H9 (cell line): ENCODE measurements around the gene GRM3. TPM values are rescaled to one million over a fixed set of nuclear protein-coding genes. Genes with fewer than 3 reads are reported as not detected.

Experiments used
- DNase-seq: peaks from one replicate; pipeline ENCODE4 v3.0.0-alpha.2; 2017
- H2AFZ ChIP-seq: one replicate; pipeline ENCODE4 v1.6.1; 2013; ENCODE audit warnings: mild to moderate bottlenecking, low read length, control low read depth, moderate library complexity
- H2AK5ac ChIP-seq: 2 replicates; pipeline ENCODE4 v1.6.1; 2013; ENCODE audit warnings: low read length, control low read depth, mixed read lengths; ENCODE audit not compliant: insufficient read length
- H2BK120ac ChIP-seq: one replicate; pipeline ENCODE4 v1.6.1; 2013; ENCODE audit warnings: low read depth, mild to moderate bottlenecking, low read length, control low read depth, inconsistent platforms; ENCODE audit not compliant: poor library complexity, severe bottlenecking
- H2BK12ac ChIP-seq: 2 replicates; pipeline ENCODE4 v1.6.1; 2013; ENCODE audit warnings: low read length, control low read depth, mixed read lengths, low read depth; ENCODE audit not compliant: insufficient read length
- H2BK15ac ChIP-seq: 2 replicates; pipeline ENCODE4 v1.6.1; 2013; ENCODE audit warnings: low read depth, low read length, control low read depth
- H2BK20ac ChIP-seq: one replicate; pipeline ENCODE4 v1.6.1; 2013; ENCODE audit warnings: low read depth, mild to moderate bottlenecking, low read length, control low read depth, inconsistent platforms; ENCODE audit not compliant: poor library complexity, severe bottlenecking
- H2BK5ac ChIP-seq: 2 replicates; pipeline ENCODE4 v1.6.1; 2013; ENCODE audit warnings: low read length, control low read depth, mixed read lengths; ENCODE audit not compliant: insufficient read length
- H3K14ac ChIP-seq: 2 replicates; pipeline ENCODE4 v1.6.1; 2013; ENCODE audit warnings: low read length, control low read depth; ENCODE audit not compliant: insufficient read depth
- H3K18ac ChIP-seq: 2 replicates; pipeline ENCODE4 v1.6.1; 2013; ENCODE audit warnings: low read depth, mild to moderate bottlenecking, mixed read lengths, low read length, control low read depth; ENCODE audit not compliant: insufficient read length
- H3K23ac ChIP-seq: 2 replicates; pipeline ENCODE4 v1.6.1; 2013; ENCODE audit warnings: low read length, control low read depth, mixed read lengths, low read depth; ENCODE audit not compliant: insufficient read length
- H3K23me2 ChIP-seq: 2 replicates; pipeline ENCODE4 v1.6.1; 2013; ENCODE audit warnings: low read depth, mild to moderate bottlenecking, mixed read lengths, low read length, control low read depth; ENCODE audit not compliant: insufficient read length, poor library complexity, severe bottlenecking
- H3K27ac ChIP-seq: 2 replicates; pipeline ENCODE4 v1.5.1; 2013; ENCODE audit warnings: low read length, control low read depth, mixed read lengths, low read depth; ENCODE audit not compliant: insufficient read length
- H3K27me3 ChIP-seq: 2 replicates; pipeline ENCODE4 v1.6.1; 2013; ENCODE audit warnings: low read length, control low read depth, inconsistent platforms; ENCODE audit not compliant: insufficient read depth
- H3K4ac ChIP-seq: 2 replicates; pipeline ENCODE4 v1.6.1; 2013; ENCODE audit warnings: low read depth, mild to moderate bottlenecking, control low read depth, inconsistent platforms, low read length, moderate library complexity
- H3K4me1 ChIP-seq: 2 replicates; pipeline ENCODE4 v1.6.1; 2013; ENCODE audit warnings: low read length, control low read depth, inconsistent platforms; ENCODE audit not compliant: insufficient read depth
- H3K4me2 ChIP-seq: 2 replicates; pipeline ENCODE4 v1.6.1; 2013; ENCODE audit warnings: low read length, control low read depth, mixed read lengths; ENCODE audit not compliant: insufficient read length, insufficient read depth
- H3K56ac ChIP-seq: 2 replicates; pipeline ENCODE4 v1.6.1; 2013; ENCODE audit warnings: low read depth, mild to moderate bottlenecking, mixed read lengths, low read length, control low read depth; ENCODE audit not compliant: insufficient read length
- H3K79me1 ChIP-seq: 2 replicates; pipeline ENCODE4 v1.6.1; 2013; ENCODE audit warnings: low read depth, mild to moderate bottlenecking, moderate library complexity, low read length, control low read depth, inconsistent platforms; ENCODE audit not compliant: insufficient read depth, poor library complexity, severe bottlenecking
- H3K79me2 ChIP-seq: 2 replicates; pipeline ENCODE4 v1.6.1; 2013; ENCODE audit warnings: low read length, control low read depth, inconsistent platforms; ENCODE audit not compliant: insufficient read depth
- H3K9ac ChIP-seq: 2 replicates; pipeline ENCODE4 v1.6.1; 2013; ENCODE audit warnings: low read length, control low read depth, mixed read lengths; ENCODE audit not compliant: insufficient read length; ENCODE audit errors: extremely low read depth
- H3K9me3 ChIP-seq: one replicate; pipeline ENCODE4 v1.6.1; 2013; ENCODE audit warnings: low read depth, low read length, inconsistent platforms; ENCODE audit not compliant: control insufficient read depth
- H3T11ph ChIP-seq: one replicate; pipeline ENCODE4 v1.6.1; 2013; ENCODE audit warnings: mild to moderate bottlenecking, low read length, control low read depth, inconsistent platforms
- H4K20me1 ChIP-seq: one replicate; pipeline ENCODE4 v1.6.1; 2013; ENCODE audit not compliant: control insufficient read depth, insufficient read length, insufficient read depth
- H4K5ac ChIP-seq: 2 replicates; pipeline ENCODE4 v1.6.1; 2013; ENCODE audit warnings: low read depth, mild to moderate bottlenecking, mixed read lengths, low read length, control low read depth; ENCODE audit not compliant: insufficient read length
- H4K8ac ChIP-seq: replicated peaks from 2 replicates; pipeline ENCODE4 v1.6.1; 2013; ENCODE audit warnings: low read length, control low read depth, mixed read lengths, low read depth; ENCODE audit not compliant: insufficient read length
- H4K91ac ChIP-seq: 2 replicates; pipeline ENCODE4 v1.6.1; 2013; ENCODE audit warnings: low read depth, mild to moderate bottlenecking, moderate library complexity, mixed read lengths, low read length, control low read depth; ENCODE audit not compliant: insufficient read length
- H3K27ac Mint-ChIP-seq, 3 experiments: 2 replicates in 2 of 3; 3 replicates in 1 of 3; pipeline ENCODE4 v1.8.0; 2020 to 2021; ENCODE audit warnings: mixed read lengths in 3 of 3, mild to moderate bottlenecking in 1 of 3, moderate library complexity in 1 of 3
- H3K27me3 Mint-ChIP-seq: 2 replicates; pipeline ENCODE4 v1.8.0; 2021; ENCODE audit warnings: low read depth, mild to moderate bottlenecking, moderate library complexity, mixed read lengths
- H3K36me3 Mint-ChIP-seq, 3 experiments: 2 replicates in 2 of 3; 3 replicates in 1 of 3; pipeline ENCODE4 v1.8.0; 2020 to 2021; ENCODE audit warnings: low read depth in 3 of 3, mixed read lengths in 3 of 3; ENCODE audit not compliant: insufficient read depth in 1 of 3
- H3K4me1 Mint-ChIP-seq, 2 experiments: 2 replicates each; pipeline ENCODE4 v1.8.0; 2020; ENCODE audit warnings: mixed read lengths in 2 of 2
- H3K4me3 Mint-ChIP-seq, 2 experiments: 2 replicates in 1 of 2; 3 replicates in 1 of 2; pipeline ENCODE4 v1.8.0; 2020 to 2021; ENCODE audit warnings: mild to moderate bottlenecking in 2 of 2, mixed read lengths in 2 of 2, moderate library complexity in 1 of 2
- H3K9me3 Mint-ChIP-seq, 2 experiments: 2 replicates in 1 of 2; 3 replicates in 1 of 2; pipeline ENCODE4 v1.8.0; 2020; ENCODE audit warnings: mild to moderate bottlenecking in 2 of 2, mixed read lengths in 2 of 2, moderate library complexity in 1 of 2
- CTCF ChIP-seq: fragments of 200-600 bp; sonication (generic); conservative IDR thresholded peaks from 3 replicates; pipeline ENCODE4 v1.8.0; 2021; ENCODE audit warnings: antibody characterized with exemption, mild to moderate bottlenecking
- WGBS: extraction: QIAGEN DNeasy Blood & Tissue Kit; methylation state at CpG from one replicate; pipeline ENCODE4 v1.1.7; 2013; ENCODE audit warnings: missing lambda C conversion rate, low lambda C conversion rate, mixed read lengths; ENCODE audit not compliant: insufficient read length; ENCODE audit errors: extremely low coverage; 5-methylcytosine and 5-hydroxymethylcytosine counted together
- total RNA-seq: library from RNA; stranded (reverse); gene quantifications from 2 replicates; pipeline ENCODE4 v1.2.1, GENCODE V29; 2021

Gene GRM3
- total RNA-seq, 1 experiment from 2014 or later: 0.15 TPM

DNA sequence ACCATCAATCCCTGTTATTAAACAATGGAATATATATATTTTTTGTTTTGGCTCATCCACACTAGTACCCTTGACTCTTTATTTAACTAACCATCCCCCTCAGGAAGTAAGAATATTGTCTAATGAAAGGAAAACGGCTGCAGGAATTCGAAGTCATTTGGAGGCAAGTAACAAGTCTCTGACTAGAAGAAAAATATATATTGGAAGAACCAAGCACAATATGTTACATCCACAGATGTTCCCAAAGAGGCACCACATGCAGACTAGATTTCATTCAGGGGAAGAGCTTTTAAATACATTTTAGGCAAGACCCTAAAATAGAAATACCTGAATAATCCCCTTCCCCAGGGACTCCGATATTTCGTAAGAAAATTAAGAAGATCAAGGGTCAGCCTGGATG is 104.5 kb downstream of the GRM3 start:
- Histone ChIP-seq H3K14ac (no peak overlapping the region), H2AFZ (no peak overlapping the region), H4K91ac (no peak overlapping the region), H3K56ac (no peak overlapping the region), H3K4me1 (0 out of 2 replicates have a peak, but pooled peaks cover 3% of the 10 kb centered on the region), H3K27me3 (no peaks in the 10 kb centered on the region), H3K9ac (no peak overlapping the region), H3K79me1 (no peaks in the 10 kb centered on the region), H4K8ac (no peak overlapping the region), H3K4ac (no peak overlapping the region), H3K18ac (no peak overlapping the region), H4K5ac (no peak overlapping the region), H3K23me2 (no peaks in the 10 kb centered on the region), H2AK5ac (no peak overlapping the region), H3K27ac (no peak overlapping the region), H2BK5ac (no peak overlapping the region), H2BK20ac (no peak overlapping the region), H3K9me3 (no peaks in the 10 kb centered on the region), H2BK15ac (no peak overlapping the region), H3K4me2 (no peak overlapping the region), H3T11ph (no peak overlapping the region), H2BK120ac (no peak overlapping the region), H3K79me2 (no peaks in the 10 kb centered on the region), H3K23ac (no peak overlapping the region), H4K20me1 (no peaks in the 10 kb centered on the region), H2BK12ac (no peak overlapping the region)
- TF ChIP-seq CTCF: no peak
- DNase-seq: no peak
- Mint-ChIP-seq H3K27ac (no peak overlapping the region; a peak in 2 of 7 replicates), H3K4me1 (peaks cover 19 to 24% of the 10 kb centered on the region in 2 experiments), H3K4me3 (no peak overlapping the region), H3K9me3 (no peaks in the 10 kb centered on the region), H3K36me3 (no peaks in the 10 kb centered on the region), H3K27me3 (no peaks in the 10 kb centered on the region)
- no CpG with 5 or more reads among the region's 4 CpGs for WGBS
